GM12878 (cell line): Measurements from ENCODE around the gene TRIM54. TPM values are rescaled to one million over a fixed set of nuclear protein-coding genes. Genes with fewer than 3 reads are reported as not detected.

Experiments
- ATAC-seq: fragments of 200-7000 bp; cut with Tn5 transposase; 3 replicates; pipeline ENCODE4 v1.9.1; 2020; ENCODE audit warnings: mild to moderate bottlenecking, moderate library complexity
- BruUV-seq: library from RNA; stranded (reverse); fragments of 400-500 nt; replicated peaks from 2 replicates; lab custom pipeline; 2021; lab: Mats Ljungman, UMichigan
- CTCF ChIA-PET: fragments of 300-600 bp; sonication (Branson Sonifier 250); formaldehyde crosslinking; extraction: SDS; loops from one replicate; lab custom pipeline; 2021; ENCODE audit warnings: inconsistent platforms; lab: Yijun Ruan, JAX
- POLR2A ChIA-PET: fragments of 350-600 bp; formaldehyde crosslinking; extraction: SDS; loops from one replicate; lab custom pipeline; 2021; ENCODE audit warnings: inconsistent platforms; lab: Charles Lee
- RAD21 ChIA-PET: fragments of 300-600 bp; sonication (Branson Sonifier 250); formaldehyde crosslinking; loops from one replicate; lab custom pipeline; 2023; ENCODE audit warnings: antibody characterized with exemption; ENCODE audit not compliant: unreplicated experiment; lab: Charles Lee
- SMC1A ChIA-PET: fragments of 300-600 bp; sonication (Branson Sonifier 250); formaldehyde crosslinking; loops from one replicate; lab custom pipeline; 2023; ENCODE audit not compliant: unreplicated experiment, uncharacterized antibody; lab: Charles Lee
- DNase-seq: peaks from one replicate; pipeline ENCODE4 v3.0.0-alpha.2; 2011; ENCODE audit warnings: low read depth, low spot score
- FAIRE-seq: peaks from 3 replicates; lab custom pipeline; 2011; peaks lifted over from hg19 to GRCh38; lab: Jason Lieb, UNC
- H2AFZ ChIP-seq: 2 replicates; pipeline ENCODE4 v1.6.0; 2011; ENCODE audit warnings: low read depth, low read length, control low read depth; ENCODE audit not compliant: control insufficient read depth
- H3K27ac ChIP-seq: 2 replicates; pipeline ENCODE4 v1.5.1; 2011; ENCODE audit warnings: control low read depth; ENCODE audit not compliant: control insufficient read depth, insufficient read depth
- H3K27me3 ChIP-seq, 2 experiments: replicated peaks in 1 of 2; 2 replicates each; pipeline versions ENCODE4 v1.6.0 to v1.6.1; 2011; ENCODE audit warnings: low read length in 1 of 2; ENCODE audit not compliant: control insufficient read depth in 2 of 2, insufficient read depth in 2 of 2
- H3K36me3 ChIP-seq, 2 experiments: 2 replicates each; pipeline ENCODE4 v1.5.1; 2011; ENCODE audit warnings: low read length in 1 of 2; ENCODE audit not compliant: control insufficient read depth in 2 of 2, insufficient read depth in 2 of 2
- H3K4me1 ChIP-seq: 2 replicates; pipeline ENCODE4 v1.6.1; 2011; ENCODE audit warnings: mild to moderate bottlenecking, low read length, moderate library complexity, mixed read lengths; ENCODE audit not compliant: control insufficient read depth, insufficient read depth
- H3K4me2 ChIP-seq: 2 replicates; pipeline ENCODE4 v1.6.0; 2011; ENCODE audit warnings: control low read depth; ENCODE audit not compliant: control insufficient read depth, insufficient read depth
- H3K4me3 ChIP-seq: fragments of 200-600 bp; sonication (generic); 2 replicates; pipeline ENCODE4 v1.5.1; 2016
- H3K79me2 ChIP-seq: 2 replicates; pipeline ENCODE4 v1.6.0; 2011; ENCODE audit warnings: low read length; ENCODE audit not compliant: control insufficient read depth, insufficient read depth
- H3K9ac ChIP-seq: 2 replicates; pipeline ENCODE4 v1.8.0; 2011; ENCODE audit warnings: low read length, control low read depth, mixed read lengths; ENCODE audit not compliant: control insufficient read depth, insufficient read depth
- H3K9me3 ChIP-seq: replicated peaks from 3 replicates; pipeline ENCODE4 v1.5.1; 2011; ENCODE audit warnings: mild to moderate bottlenecking, low read length; ENCODE audit not compliant: control insufficient read depth, insufficient read depth
- H4K20me1 ChIP-seq: 2 replicates; pipeline ENCODE4 v1.6.0; 2011; ENCODE audit not compliant: control insufficient read depth, insufficient read depth
- BCL11A ChIP-seq: IDR thresholded peaks from 2 replicates; pipeline ENCODE4 v1.6.1; 2011; ENCODE audit warnings: low read depth, low read length
- BHLHE40 ChIP-seq, 2 experiments: fragments of 450-650 bp in 1 of 2; IDR thresholded peaks; 2 replicates each; pipeline ENCODE4 v1.6.1; 2011 to 2017; ENCODE audit warnings: low read depth in 2 of 2, borderline replicate concordance in 1 of 2, improper control_type of control experiment in 1 of 2, low read length in 1 of 2, mild to moderate bottlenecking in 1 of 2
- ETV6 ChIP-seq, 2 experiments: fragments of 450-650 bp in 1 of 2; IDR thresholded peaks in 1 of 2; conservative IDR thresholded peaks in 1 of 2; 2 replicates each; pipeline ENCODE4 v1.6.1; 2014; ENCODE audit warnings: antibody characterized with exemption in 1 of 2, borderline replicate concordance in 1 of 2, low read depth in 1 of 2, mild to moderate bottlenecking in 1 of 2, moderate library complexity in 1 of 2
- NR2F1 ChIP-seq: fragments of 450-650 bp; conservative IDR thresholded peaks from 2 replicates; pipeline ENCODE4 v1.6.1; 2017; ENCODE audit warnings: mild to moderate bottlenecking
- POLR2AphosphoS5 ChIP-seq: IDR thresholded peaks from 2 replicates; pipeline ENCODE4 v1.6.1; 2011; ENCODE audit warnings: mild to moderate bottlenecking, low read length, inconsistent platforms
- RB1 ChIP-seq: fragments of 450-650 bp; formaldehyde crosslinking; IDR thresholded peaks from 2 replicates; pipeline ENCODE4 v1.6.1; 2017; ENCODE audit warnings: mild to moderate bottlenecking, borderline replicate concordance
- RFX5 ChIP-seq: IDR thresholded peaks from 2 replicates; pipeline ENCODE4 v1.6.1; 2011; ENCODE audit warnings: low read depth, low read length, improper control_type of control experiment
- SMAD5 ChIP-seq: IDR thresholded peaks from 2 replicates; pipeline ENCODE4 v1.6.1; 2016; ENCODE audit warnings: antibody characterized with exemption, low read depth
- SREBF1 ChIP-seq: IDR thresholded peaks from 2 replicates; pipeline ENCODE4 v1.6.1; 2012; ENCODE audit warnings: mild to moderate bottlenecking, low read length
- ZNF217 ChIP-seq: fragments of 450-650 bp; IDR thresholded peaks from 2 replicates; pipeline ENCODE4 v1.6.1; 2017; ENCODE audit warnings: antibody characterized with exemption, mild to moderate bottlenecking
- WGBS: methylation state at CpG from one replicate; pipeline ENCODE4 v1.1.6; 2016; ENCODE audit warnings: low lambda C conversion rate; ENCODE audit not compliant: insufficient replicate concordance, insufficient coverage; ENCODE audit errors: missing lambda C conversion rate; 5-methylcytosine and 5-hydroxymethylcytosine counted together
- in situ Hi-C: fragments of 300-500 bp; cut with MboI; formaldehyde crosslinking; loops from 9 replicates; pipeline ENCODE4 v1.14.3; 2018; ENCODE audit warnings: mixed read lengths
- intact Hi-C: fragments of 100-400 bp; cut with micrococcal nuclease; formaldehyde crosslinking; loops from one replicate; pipeline ENCODE4 v1.14.2; 2022; ENCODE audit not compliant: unreplicated experiment
- polyA plus RNA-seq, 11 experiments: library from polyadenylated mRNA; depleted of rRNA in 4 of 11; unstranded in 6 of 11; stranded (reverse) in 5 of 11; fragments of >200 nt; fragmentation: Nextera tagmentation in 4 of 11; fragmentation: Illumina TruSeq in 1 of 11; extraction: Ambion mirVana in 4 of 11; extraction: Trizol in 1 of 11; gene quantifications; 1 replicate in 1 of 11; 2 replicates in 10 of 11; pipeline versions ENCODE4 v1.2.1 to v1.2.3, GENCODE V29; 2011 to 2016; ENCODE audit warnings: inconsistent platforms in 2 of 11, missing spikeins in 2 of 11, low read depth in 1 of 11
- total RNA-seq, 4 experiments: library from RNA; depleted of rRNA in 3 of 4; stranded (reverse); fragments of >200 nt in 3 of 4; fragmentation: Illumina TruSeq in 1 of 4; extraction: Trizol in 1 of 4; gene quantifications; 2 replicates each; pipeline versions ENCODE4 v1.2.1 to v1.2.3, GENCODE V29; 2013 to 2021
- TF ChIP-seq, protein P1 (sequence below), 3 experiments: IDR thresholded peaks in 2 of 3; conservative IDR thresholded peaks in 1 of 3; 2 replicates each; pipeline ENCODE4 v1.5.1; 2011; ENCODE audit warnings: low read depth in 3 of 3, low read length in 3 of 3, mild to moderate bottlenecking in 3 of 3, control low read depth in 2 of 3, moderate library complexity in 2 of 3, inconsistent platforms in 1 of 3, mixed read lengths in 1 of 3; ENCODE audit not compliant: control insufficient read depth in 2 of 3, insufficient read depth in 1 of 3; ENCODE audit errors: extremely low read depth in 1 of 3
- TF ChIP-seq, protein P2 (sequence below): fragments of 450-650 bp; IDR thresholded peaks from 2 replicates; pipeline ENCODE4 v1.6.1; 2018; ENCODE audit warnings: mild to moderate bottlenecking, low read depth, moderate library complexity; ENCODE audit not compliant: partially characterized antibody
- TF ChIP-seq, protein P3 (sequence below): fragments of 150-350 bp; IDR thresholded peaks from 2 replicates; pipeline ENCODE4 v1.6.1; 2014; ENCODE audit warnings: mild to moderate bottlenecking, low read depth, low read length
- TF ChIP-seq, protein P4 (sequence below): IDR thresholded peaks from 2 replicates; pipeline ENCODE4 v1.6.1; 2012; ENCODE audit warnings: low read length, inconsistent platforms

TRIM54 gene
- total and polyA plus RNA-seq, 10 of the 15 experiments (the other 5 are each of a cell fraction or from before 2014, with no cell fraction given): 0.03 to 0.08 TPM; not detected in 8

DNA sequence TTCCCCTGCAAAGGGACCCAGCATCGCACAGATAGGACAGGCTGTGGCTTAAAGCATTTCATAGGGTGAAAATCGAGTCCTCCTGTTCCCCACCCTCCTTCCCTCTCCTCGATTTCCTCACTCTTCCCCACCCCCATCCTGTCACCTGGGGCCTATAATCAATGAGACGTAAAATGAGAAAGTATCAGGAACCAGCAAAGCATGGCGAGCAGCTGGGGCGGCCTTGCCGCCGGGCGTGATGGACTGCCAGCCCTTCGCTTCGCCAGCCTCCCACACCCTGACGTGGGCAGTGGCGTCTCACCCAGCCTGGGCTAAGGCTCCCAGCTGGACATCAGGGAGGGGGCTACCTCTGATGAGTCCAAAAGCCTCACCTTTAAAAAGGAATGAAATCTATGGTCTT is 30.5 kb upstream of the TRIM54 start:
- FAIRE-seq: no peak
- intact Hi-C loops: no loop called here
- TF ChIP-seq ETV6 (conservative IDR thresholded peaks at IDR 0.05 in 1 of 2, IDR thresholded peaks at IDR 0.05 in 1 of 2; ENCODE audit: borderline replicate concordance in 1 of 2, low read depth in 1 of 2): no peak
- TF ChIP-seq POLR2AphosphoS5: no peak
- no peak for TF ChIP-seq ZNF217
- TF ChIP-seq, protein P1, sequence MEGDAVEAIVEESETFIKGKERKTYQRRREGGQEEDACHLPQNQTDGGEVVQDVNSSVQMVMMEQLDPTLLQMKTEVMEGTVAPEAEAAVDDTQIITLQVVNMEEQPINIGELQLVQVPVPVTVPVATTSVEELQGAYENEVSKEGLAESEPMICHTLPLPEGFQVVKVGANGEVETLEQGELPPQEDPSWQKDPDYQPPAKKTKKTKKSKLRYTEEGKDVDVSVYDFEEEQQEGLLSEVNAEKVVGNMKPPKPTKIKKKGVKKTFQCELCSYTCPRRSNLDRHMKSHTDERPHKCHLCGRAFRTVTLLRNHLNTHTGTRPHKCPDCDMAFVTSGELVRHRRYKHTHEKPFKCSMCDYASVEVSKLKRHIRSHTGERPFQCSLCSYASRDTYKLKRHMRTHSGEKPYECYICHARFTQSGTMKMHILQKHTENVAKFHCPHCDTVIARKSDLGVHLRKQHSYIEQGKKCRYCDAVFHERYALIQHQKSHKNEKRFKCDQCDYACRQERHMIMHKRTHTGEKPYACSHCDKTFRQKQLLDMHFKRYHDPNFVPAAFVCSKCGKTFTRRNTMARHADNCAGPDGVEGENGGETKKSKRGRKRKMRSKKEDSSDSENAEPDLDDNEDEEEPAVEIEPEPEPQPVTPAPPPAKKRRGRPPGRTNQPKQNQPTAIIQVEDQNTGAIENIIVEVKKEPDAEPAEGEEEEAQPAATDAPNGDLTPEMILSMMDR (IDR thresholded peaks at IDR 0.05 in 2 of 3, conservative IDR thresholded peaks at IDR 0.05 in 1 of 3; ENCODE audit: control insufficient read depth in 2 of 3, extremely low read depth in 1 of 3, insufficient read depth in 1 of 3, low read depth in 3 of 3, low read length in 3 of 3): no peak
- TF ChIP-seq, protein P2, sequence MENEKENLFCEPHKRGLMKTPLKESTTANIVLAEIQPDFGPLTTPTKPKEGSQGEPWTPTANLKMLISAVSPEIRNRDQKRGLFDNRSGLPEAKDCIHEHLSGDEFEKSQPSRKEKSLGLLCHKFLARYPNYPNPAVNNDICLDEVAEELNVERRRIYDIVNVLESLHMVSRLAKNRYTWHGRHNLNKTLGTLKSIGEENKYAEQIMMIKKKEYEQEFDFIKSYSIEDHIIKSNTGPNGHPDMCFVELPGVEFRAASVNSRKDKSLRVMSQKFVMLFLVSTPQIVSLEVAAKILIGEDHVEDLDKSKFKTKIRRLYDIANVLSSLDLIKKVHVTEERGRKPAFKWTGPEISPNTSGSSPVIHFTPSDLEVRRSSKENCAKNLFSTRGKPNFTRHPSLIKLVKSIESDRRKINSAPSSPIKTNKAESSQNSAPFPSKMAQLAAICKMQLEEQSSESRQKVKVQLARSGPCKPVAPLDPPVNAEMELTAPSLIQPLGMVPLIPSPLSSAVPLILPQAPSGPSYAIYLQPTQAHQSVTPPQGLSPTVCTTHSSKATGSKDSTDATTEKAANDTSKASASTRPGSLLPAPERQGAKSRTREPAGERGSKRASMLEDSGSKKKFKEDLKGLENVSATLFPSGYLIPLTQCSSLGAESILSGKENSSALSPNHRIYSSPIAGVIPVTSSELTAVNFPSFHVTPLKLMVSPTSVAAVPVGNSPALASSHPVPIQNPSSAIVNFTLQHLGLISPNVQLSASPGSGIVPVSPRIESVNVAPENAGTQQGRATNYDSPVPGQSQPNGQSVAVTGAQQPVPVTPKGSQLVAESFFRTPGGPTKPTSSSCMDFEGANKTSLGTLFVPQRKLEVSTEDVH: no peak
- no peak for TF ChIP-seq BCL11A
- TF ChIP-seq SREBF1: no peak
- TF ChIP-seq BHLHE40 (IDR thresholded peaks at IDR 0.05; ENCODE audit: borderline replicate concordance in 1 of 2, low read depth in 2 of 2, low read length in 1 of 2): no peak
- TF ChIP-seq RB1: no peak
- TF ChIP-seq, protein P3, sequence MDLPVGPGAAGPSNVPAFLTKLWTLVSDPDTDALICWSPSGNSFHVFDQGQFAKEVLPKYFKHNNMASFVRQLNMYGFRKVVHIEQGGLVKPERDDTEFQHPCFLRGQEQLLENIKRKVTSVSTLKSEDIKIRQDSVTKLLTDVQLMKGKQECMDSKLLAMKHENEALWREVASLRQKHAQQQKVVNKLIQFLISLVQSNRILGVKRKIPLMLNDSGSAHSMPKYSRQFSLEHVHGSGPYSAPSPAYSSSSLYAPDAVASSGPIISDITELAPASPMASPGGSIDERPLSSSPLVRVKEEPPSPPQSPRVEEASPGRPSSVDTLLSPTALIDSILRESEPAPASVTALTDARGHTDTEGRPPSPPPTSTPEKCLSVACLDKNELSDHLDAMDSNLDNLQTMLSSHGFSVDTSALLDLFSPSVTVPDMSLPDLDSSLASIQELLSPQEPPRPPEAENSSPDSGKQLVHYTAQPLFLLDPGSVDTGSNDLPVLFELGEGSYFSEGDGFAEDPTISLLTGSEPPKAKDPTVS: no peak
- TF ChIP-seq NR2F1: no peak
- TF ChIP-seq SMAD5: no peak
- TF ChIP-seq, protein P4, sequence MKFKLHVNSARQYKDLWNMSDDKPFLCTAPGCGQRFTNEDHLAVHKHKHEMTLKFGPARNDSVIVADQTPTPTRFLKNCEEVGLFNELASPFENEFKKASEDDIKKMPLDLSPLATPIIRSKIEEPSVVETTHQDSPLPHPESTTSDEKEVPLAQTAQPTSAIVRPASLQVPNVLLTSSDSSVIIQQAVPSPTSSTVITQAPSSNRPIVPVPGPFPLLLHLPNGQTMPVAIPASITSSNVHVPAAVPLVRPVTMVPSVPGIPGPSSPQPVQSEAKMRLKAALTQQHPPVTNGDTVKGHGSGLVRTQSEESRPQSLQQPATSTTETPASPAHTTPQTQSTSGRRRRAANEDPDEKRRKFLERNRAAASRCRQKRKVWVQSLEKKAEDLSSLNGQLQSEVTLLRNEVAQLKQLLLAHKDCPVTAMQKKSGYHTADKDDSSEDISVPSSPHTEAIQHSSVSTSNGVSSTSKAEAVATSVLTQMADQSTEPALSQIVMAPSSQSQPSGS: no peak
- no peak for TF ChIP-seq RFX5

More for the DNA sequence above, 30.5 kb upstream of the TRIM54 start:
- ATAC-seq: no peak
- RAD21 ChIA-PET: interaction anchor here (1.5 kb wide), 1 partner anchor 27 kb away, joined by 8 read pairs; no protein-coding TSS in a partner anchor
- Histone ChIP-seq H3K4me2 (no peak overlapping the region), H3K79me2 (no peaks in the 10 kb centered on the region), H4K20me1 (no peaks in the 10 kb centered on the region), H3K27ac (no peak overlapping the region), H3K36me3 (no peaks in the 10 kb centered on the region), H3K9me3 (no peaks in the 10 kb centered on the region), H3K4me1 (no peaks in the 10 kb centered on the region), H3K4me3 (no peak overlapping the region), H3K27me3 (peaks cover 2 to 6% of the 10 kb centered on the region in 2 experiments; a peak in 3 of 4 replicates), H3K9ac (no peak overlapping the region), H2AFZ (no peak overlapping the region)
- no peak for DNase-seq
- 49% methylated on average over 13 of the region's 13 CpGs for WGBS
- BruUV-seq: no TSS peak
- SMC1A ChIA-PET: interaction anchor here (1.2 to 1.6 kb wide), 2 partner anchors 29 to 51 kb away, joined by 3 to 7 read pairs; no protein-coding TSS in a partner anchor
- CTCF ChIA-PET: interaction anchor here (0.6 to 5.0 kb wide), 4 partner anchors 24 to 154 kb away, joined by 3 to 58 read pairs (median 8); partner anchors contain the start of gene TRIM54
- in situ Hi-C loops: no loop called here
- POLR2A ChIA-PET: no interaction called here
